ENCODE data around the gene COBLL1.

DNA sequence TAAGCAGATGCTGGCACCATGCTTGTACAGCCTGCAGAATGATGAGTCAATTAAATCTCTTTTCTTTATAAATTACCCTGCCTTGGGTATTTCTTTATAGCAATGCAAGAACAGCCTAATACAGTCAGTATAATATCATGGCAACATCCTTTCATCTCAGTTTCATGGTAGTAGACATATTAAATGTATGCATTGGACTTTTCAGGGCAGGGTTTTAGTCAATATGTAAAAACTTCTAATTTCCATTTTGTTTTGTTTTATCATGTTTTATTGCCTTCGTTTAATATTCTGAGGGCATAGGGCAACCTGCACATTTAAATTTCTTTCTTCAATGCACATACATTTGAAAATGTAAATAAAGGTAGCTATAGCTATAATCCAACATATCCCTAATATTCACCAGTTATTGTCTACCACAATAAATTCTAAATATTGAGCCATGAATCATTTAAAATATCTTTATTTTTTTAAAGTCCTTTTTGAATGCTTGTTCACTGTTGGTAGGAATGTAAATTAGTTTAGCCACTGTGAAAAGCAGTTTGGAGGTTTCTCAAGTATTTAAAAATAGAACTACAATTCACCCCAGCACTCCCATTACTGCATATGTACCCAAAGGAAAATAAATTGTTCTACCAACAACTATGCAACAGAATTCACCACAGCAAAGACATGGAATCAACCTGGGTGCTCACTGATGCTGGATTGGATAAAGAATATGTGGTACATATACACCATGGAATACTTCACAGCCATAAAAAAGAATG lies 178.6 kb downstream of the COBLL1 start:
- no peak for TF ChIP-seq POLR2AphosphoS5 (IDR thresholded peaks at IDR 0.05; ENCODE audit: borderline replicate concordance, low read depth, low read length)
- no peak for TF ChIP-seq EZH2 (IDR thresholded peaks at IDR 0.05)
- no peak for TF ChIP-seq FOXP2 (optimal IDR thresholded peaks at IDR 0.05; ENCODE audit: control extremely low read depth, extremely low read length, insufficient read depth)
